ENCODE data around the gene ZC4H2.
"Not testable (repeated sequence)": the region's sequence is repeated elsewhere in the genome, so short reads cannot be mapped to it uniquely, and the experiment has no call there.

The ZC4H2 gene

GRCh38 chrX:64975989-64976672 is at the start of gene ZC4H2:
Gene ZC4H2, minus strand, starts transcription at chrX:64976450. Its CDS starts 73 bp downstream, at chrX:64976377.
- DNase-seq: peak; percentile 76 to 80

GRCh38 chrX:65017451-65017850 is 41.2 kb upstream of the ZC4H2 start:
- DNase-seq: no peak

GRCh38 chrX:65014230-65014629 is 38.0 kb upstream of the ZC4H2 start:
- DNase-seq: no peak

GRCh38 chrX:65009459-65009858 is 33.2 kb upstream of the ZC4H2 start:
- DNase-seq: no peak

- not testable (repeated sequence) for DNase-seq
Observed at GRCh38 chrX:65002208-65002607, 26.0 kb upstream of the ZC4H2 start.

- no peak for DNase-seq
Observed at GRCh38 chrX:64996805-64997204, 20.6 kb upstream of the ZC4H2 start.

GRCh38 chrX:64994131-64994798 is 18.0 kb upstream of the ZC4H2 start:
- DNase-seq: no peak

GRCh38 chrX:64977830-64978229 is 1.6 kb upstream of the ZC4H2 start:
- no peak for DNase-seq

GRCh38 chrX:64977051-64977450 is 801 bp upstream of the ZC4H2 start:
- DNase-seq: no peak

- no peak for DNase-seq
Observed at GRCh38 chrX:64976673-64977040, 407 bp upstream of the ZC4H2 start.

- DNase-seq: peak in 1 of 2 donors; percentile 16
Observed at GRCh38 chrX:64975491-64975890, 759 bp downstream of the ZC4H2 start.

- no peak for DNase-seq
Observed at GRCh38 chrX:64925480-64925879, 50.8 kb downstream of the ZC4H2 start.

GRCh38 chrX:64908121-64908520 is 68.1 kb downstream of the ZC4H2 start:
- no peak for DNase-seq

GRCh38 chrX:64894454-64895038 is 81.7 kb downstream of the ZC4H2 start:
- DNase-seq: peak; percentile 10 to 43

GRCh38 chrX:64885850-64886249 is 90.4 kb downstream of the ZC4H2 start:
- no peak for DNase-seq

- not testable (repeated sequence) for DNase-seq
Observed at GRCh38 chrX:64878709-64879108, 97.5 kb downstream of the ZC4H2 start.

GRCh38 chrX:64867217-64867616 is 109.0 kb downstream of the ZC4H2 start:
- DNase-seq: no peak

Measured in CD4-positive, alpha-beta T cell treated with Interferon alpha-2 for 1 hour (primary cell).